ENCODE results near the gene TRPM2.

- no peak for TF ChIP-seq CTCF (IDR thresholded peaks at IDR 0.05; ENCODE audit: borderline replicate concordance, extremely low read depth, low read length, poor library complexity, severe bottlenecking)
- no peak for TF ChIP-seq EZH2 (IDR thresholded peaks at IDR 0.05; ENCODE audit: borderline replicate concordance, low read depth, low read length, severe bottlenecking)
Measured at GRCh38 chr21:44403106-44404020, 49.9 kb downstream of the TRPM2 start.

All from DND-41 (cell line).